ENCODE results near the gene EFR3B. TPM values are rescaled to one million over a fixed set of nuclear protein-coding genes. Genes with fewer than 3 reads are reported as not detected.

Gene EFR3B
- total RNA-seq, 1 donor from 2014 or later = 1.5 TPM

GRCh38 chr2:25164561-25164960, 122.7 kb downstream of the EFR3B start:
- DNase-seq (ENCODE audit: extremely low spot score in 2 of 2) = no peak
- no peaks in the 10 kb centered on the region for H3K9me3 ChIP-seq
- H3K27me3 ChIP-seq = peaks cover 4% of the 10 kb centered on the region
- no peak for TF ChIP-seq POLR2AphosphoS5 (IDR thresholded peaks at IDR 0.05; ENCODE audit: insufficient read depth in 1 of 2, low read depth in 1 of 2)
- TF ChIP-seq CTCF (IDR thresholded peaks at IDR 0.05) = no peak
- no peak for TF ChIP-seq POLR2A (IDR thresholded peaks at IDR 0.05)
- no peak overlapping the region for H3K4me3 ChIP-seq
- H3K36me3 ChIP-seq = no peaks in the 10 kb centered on the region
- no peak overlapping the region for H3K27ac ChIP-seq
- intact Hi-C loops (cut with DNase I) = no loop called here
- peaks cover 14% of the 10 kb centered on the region for H3K4me1 ChIP-seq

- intact Hi-C loops (cut with DNase I) = no loop called here
- H3K9me3 ChIP-seq = no peaks in the 10 kb centered on the region
- H3K4me3 ChIP-seq = no peak overlapping the region
- no peaks in the 10 kb centered on the region for H3K36me3 ChIP-seq
- no peak for DNase-seq (ENCODE audit: extremely low spot score in 2 of 2)
- H3K27ac ChIP-seq = no peak overlapping the region
- peaks cover 14% of the 10 kb centered on the region for H3K4me1 ChIP-seq
- H3K27me3 ChIP-seq = peaks cover 4% of the 10 kb centered on the region
- TF ChIP-seq POLR2AphosphoS5 (IDR thresholded peaks at IDR 0.05; ENCODE audit: insufficient read depth in 1 of 2, low read depth in 1 of 2) (no peak), CTCF (IDR thresholded peaks at IDR 0.05) (no peak), POLR2A (IDR thresholded peaks at IDR 0.05) (no peak)
Measured at GRCh38 chr2:25165992-25166875, 124.4 kb downstream of the EFR3B start.

GRCh38 chr2:25168256-25169072, 126.6 kb downstream of the EFR3B start, which contains the start of gene POMC:
Gene POMC (minus strand): TSS chr2:25168580. CDS start chr2:25164772, 3,808 bp downstream.
- Histone ChIP-seq H3K36me3 (no peaks in the 10 kb centered on the region), H3K4me3 (peak within 1 kb of the TSS; percentile 31 to 38), H3K9me3 (no peaks in the 10 kb centered on the region), H3K4me1 (peaks cover 14% of the 10 kb centered on the region), H3K27me3 (peaks cover 4% of the 10 kb centered on the region), H3K27ac (no peak within 1 kb of the TSS)
- TF ChIP-seq CTCF (IDR thresholded peaks at IDR 0.05) (no peak), POLR2A (IDR thresholded peaks at IDR 0.05) (no peak), POLR2AphosphoS5 (IDR thresholded peaks at IDR 0.05; ENCODE audit: insufficient read depth in 1 of 2, low read depth in 1 of 2) (no peak)
- intact Hi-C loops (cut with DNase I) = no loop called here
- no peak for DNase-seq (ENCODE audit: extremely low spot score in 2 of 2)

GRCh38 chr2:25169073-25169470, 127.2 kb downstream of the EFR3B start:
- intact Hi-C loops (cut with DNase I) = no loop called here
- TF ChIP-seq POLR2A (IDR thresholded peaks at IDR 0.05) (no peak), CTCF (IDR thresholded peaks at IDR 0.05) (no peak), POLR2AphosphoS5 (IDR thresholded peaks at IDR 0.05; ENCODE audit: insufficient read depth in 1 of 2, low read depth in 1 of 2) (no peak)
- peaks cover 4% of the 10 kb centered on the region for H3K27me3 ChIP-seq
- DNase-seq (ENCODE audit: extremely low spot score in 2 of 2) = no peak
- no peaks in the 10 kb centered on the region for H3K9me3 ChIP-seq
- H3K27ac ChIP-seq = no peak overlapping the region
- no peak overlapping the region for H3K4me3 ChIP-seq
- peaks cover 14% of the 10 kb centered on the region for H3K4me1 ChIP-seq
- no peaks in the 10 kb centered on the region for H3K36me3 ChIP-seq
